Endothelial cell of umbilical vein (primary cell): ENCODE measurements around the gene CCDC91. TPM values are rescaled to one million over a fixed set of nuclear protein-coding genes. Genes with fewer than 3 reads are reported as not detected.

Experiments
- BruUV-seq: library from RNA; stranded (reverse); fragments of 400-500 nt; replicated peaks from 2 replicates; lab custom pipeline; 2021; lab: Mats Ljungman, UMichigan
- CTCF ChIA-PET: fragments of 300-600, 350-600 bp; sonication (Branson Sonifier 250); formaldehyde crosslinking; loops from one replicate; lab custom pipeline; 2021; ENCODE audit warnings: antibody characterized with exemption, inconsistent platforms; lab: Charles Lee
- POLR2A ChIA-PET: fragments of 300-600, 350-600 bp; sonication (Branson Sonifier 250); formaldehyde crosslinking; loops from one replicate; lab custom pipeline; 2021; ENCODE audit warnings: antibody characterized with exemption, inconsistent platforms; lab: Charles Lee
- DNase-seq: peaks from one replicate; pipeline ENCODE4 v3.0.0-alpha.2; 2011; ENCODE audit warnings: low read depth, low spot score
- FAIRE-seq: peaks from 2 replicates; lab custom pipeline; 2011; peaks lifted over from hg19 to GRCh38; lab: Jason Lieb, UNC
- H2AFZ ChIP-seq: 2 replicates; pipeline ENCODE4 v1.6.0; 2012; ENCODE audit warnings: low read depth, low read length, control low read depth, inconsistent platforms
- H3K27ac ChIP-seq: 2 replicates; pipeline ENCODE4 v1.5.1; 2011; ENCODE audit warnings: low read depth, mild to moderate bottlenecking, control low read depth, low read length, moderate library complexity; ENCODE audit not compliant: insufficient read depth
- H3K27me3 ChIP-seq, 2 experiments: 2 replicates each; pipeline versions ENCODE4 v1.6.0 to v1.6.1; 2011; ENCODE audit warnings: low read length in 2 of 2, mixed read lengths in 1 of 2; ENCODE audit not compliant: control insufficient read depth in 2 of 2, insufficient read depth in 2 of 2
- H3K36me3 ChIP-seq, 2 experiments: 2 replicates in 1 of 2; 3 replicates in 1 of 2; pipeline ENCODE4 v1.5.1; 2011; ENCODE audit warnings: low read length in 2 of 2, mild to moderate bottlenecking in 1 of 2, moderate library complexity in 1 of 2; ENCODE audit not compliant: control insufficient read depth in 2 of 2, insufficient read depth in 2 of 2; ENCODE audit errors: extremely low read depth in 1 of 2
- H3K4me1 ChIP-seq: 3 replicates; pipeline ENCODE4 v1.5.1; 2011; ENCODE audit warnings: mild to moderate bottlenecking, low read length; ENCODE audit not compliant: control insufficient read depth, insufficient read depth; ENCODE audit errors: extremely low read depth
- H3K4me2 ChIP-seq: 2 replicates; pipeline ENCODE4 v1.6.1; 2011; ENCODE audit warnings: low read length, control low read depth, mixed read lengths; ENCODE audit not compliant: insufficient read depth
- H3K4me3 ChIP-seq, 3 experiments: fragments of 200-600 bp in 1 of 3; sonication (generic), shearing (Covaris generic) in 1 of 3; replicated peaks in 1 of 3; 2 replicates each; pipeline ENCODE4 v1.5.1; 2011 to 2016; ENCODE audit warnings: control low read depth in 3 of 3, low read length in 3 of 3, mild to moderate bottlenecking in 2 of 3, inconsistent platforms in 1 of 3, low read depth in 1 of 3, moderate library complexity in 1 of 3; ENCODE audit not compliant: insufficient read depth in 1 of 3
- H3K79me2 ChIP-seq: 2 replicates; pipeline ENCODE4 v1.6.0; 2012; ENCODE audit warnings: low read length, inconsistent platforms; ENCODE audit not compliant: control insufficient read depth, insufficient read depth
- H3K9ac ChIP-seq: replicated peaks from 2 replicates; pipeline ENCODE3; 2011; ENCODE audit warnings: low read length, control low read depth; ENCODE audit not compliant: insufficient read depth; ENCODE audit errors: extremely low read depth
- H3K9me1 ChIP-seq: replicated peaks from 3 replicates; pipeline ENCODE4 v1.6.0; 2011; ENCODE audit warnings: mild to moderate bottlenecking, low read length; ENCODE audit not compliant: control insufficient read depth, insufficient read depth; ENCODE audit errors: extremely low read depth
- H3K9me3 ChIP-seq: replicated peaks from 2 replicates; pipeline ENCODE4 v1.5.1; 2012; ENCODE audit warnings: low read length, inconsistent platforms; ENCODE audit not compliant: control insufficient read depth, insufficient read depth
- H4K20me1 ChIP-seq: replicated peaks from 2 replicates; pipeline ENCODE3; 2011; ENCODE audit warnings: mild to moderate bottlenecking, low read length; ENCODE audit not compliant: control insufficient read depth, insufficient read depth; ENCODE audit errors: extremely low read depth
- CTCF ChIP-seq, 2 donors: IDR thresholded peaks; 1 replicate in 1 of 2; 2 replicates in 1 of 2; pipeline ENCODE4 v1.5.1; 2011; ENCODE audit warnings: low read length in 2 of 2, mild to moderate bottlenecking in 2 of 2, moderate library complexity in 2 of 2, control low read depth in 1 of 2, inconsistent platforms in 1 of 2, low read depth in 1 of 2; ENCODE audit not compliant: insufficient read depth in 1 of 2; ENCODE audit errors: extremely low read depth in 1 of 2
- EZH2 ChIP-seq: IDR thresholded peaks from 2 replicates; pipeline ENCODE4 v1.6.1; 2012; ENCODE audit warnings: borderline replicate concordance, low read depth, mild to moderate bottlenecking, moderate library complexity, low read length, inconsistent platforms; ENCODE audit not compliant: severe bottlenecking
- GATA2 ChIP-seq: IDR thresholded peaks from 2 replicates; pipeline ENCODE4 v1.7.0; 2011; ENCODE audit warnings: low read depth, mild to moderate bottlenecking, moderate library complexity, mixed read lengths, low read length; ENCODE audit not compliant: insufficient read length, insufficient read depth
- JUN ChIP-seq: IDR thresholded peaks from 2 replicates; pipeline ENCODE4 v1.6.1; 2011; ENCODE audit warnings: borderline replicate concordance, low read depth; ENCODE audit not compliant: insufficient read length, insufficient read depth
- MAX ChIP-seq: IDR thresholded peaks from 2 replicates; pipeline ENCODE4 v1.6.1; 2011; ENCODE audit not compliant: insufficient read depth, insufficient read length
- MYC ChIP-seq: IDR thresholded peaks from one replicate; pipeline ENCODE4 v1.6.1; 2011; ENCODE audit warnings: mild to moderate bottlenecking, low read depth, low read length
- POLR2A ChIP-seq: IDR thresholded peaks from 2 replicates; pipeline ENCODE4 v1.6.1; 2012; ENCODE audit warnings: low read depth, mild to moderate bottlenecking, control low read depth, low read length
- POLR2AphosphoS5 ChIP-seq: IDR thresholded peaks from 2 replicates; pipeline ENCODE4 v1.6.1; 2012; ENCODE audit warnings: low read depth, mild to moderate bottlenecking, control low read depth, low read length, moderate library complexity; ENCODE audit not compliant: insufficient read depth
- dilution Hi-C: fragments of 300-500 bp; cut with MboI; formaldehyde crosslinking; loops from one replicate; pipeline ENCODE4 v1.15.0; 2019; ENCODE audit warnings: low sequenced_read_pairs; ENCODE audit not compliant: extremely low pct_ligation_motif_present
- intact Hi-C: fragments of 100-400 bp; cut with micrococcal nuclease; formaldehyde crosslinking; loops from one replicate; pipeline ENCODE4 v1.10.0; 2022
- polyA plus RNA-seq, 4 experiments: library from polyadenylated mRNA; depleted of rRNA in 3 of 4; stranded (reverse) in 3 of 4; unstranded in 1 of 4; fragments of >200 nt; gene quantifications; 2 replicates each; pipeline versions ENCODE4 v1.2.1 to v1.2.3, GENCODE V29; 2011 to 2012; ENCODE audit warnings: missing spikeins in 1 of 4
- total RNA-seq: library from RNA; stranded (reverse); gene quantifications from 2 replicates; pipeline ENCODE4 v1.2.3, GENCODE V29; 2021

Gene CCDC91
- total and polyA plus RNA-seq, 2 donors (not counting 3 experiments of a cell fraction or from before 2014, with no cell fraction given): 3.8 to 10.5 TPM

DNA sequence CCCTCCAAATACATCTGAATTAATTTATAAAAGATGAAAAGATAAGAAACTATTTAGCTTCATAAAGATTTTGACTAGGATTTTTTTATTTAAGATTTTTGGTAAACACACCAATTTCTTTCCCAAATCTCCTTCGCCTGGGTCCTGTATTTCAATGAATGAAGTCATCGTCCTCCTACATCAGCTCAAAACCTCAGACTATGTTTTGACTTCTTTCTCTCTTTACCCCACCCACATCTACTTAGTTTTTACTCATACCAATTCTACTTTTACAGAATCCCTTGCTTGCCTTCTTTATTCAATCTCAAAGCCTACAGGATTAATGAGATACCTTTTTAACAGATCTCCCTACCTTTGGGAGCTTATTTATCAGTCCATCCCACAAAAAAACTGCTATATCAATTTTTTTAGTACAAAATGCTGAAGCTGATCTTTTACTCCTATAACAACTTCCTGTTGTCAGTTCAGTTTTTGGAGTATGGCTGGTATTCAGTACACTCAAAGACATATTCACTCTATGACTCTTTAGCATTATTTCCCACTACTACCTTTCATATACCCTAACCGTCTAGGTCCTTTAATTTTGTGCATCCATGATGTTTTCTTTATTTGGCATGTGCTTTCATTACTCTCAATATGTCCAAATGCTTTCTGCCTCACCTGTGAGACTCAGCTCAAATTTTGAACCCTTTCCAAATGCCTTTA, 18.7 kb upstream of the CCDC91 start:
- no peaks in the 10 kb centered on the region for H3K4me1 ChIP-seq
- CTCF ChIA-PET: interaction anchor here (0.7 to 4.0 kb wide), 12 partner anchors 11 to 828 kb away, joined by 3 to 31 read pairs (median 4); partner anchors contain the start of genes KLHL42 and MANSC4
- FAIRE-seq (no peak), DNase-seq (no peak)
- POLR2A ChIA-PET: no interaction called here
- no peak overlapping the region for H3K4me2 ChIP-seq
- no peak overlapping the region for H3K9ac ChIP-seq
- no peaks in the 10 kb centered on the region for H3K27me3 ChIP-seq
- no peaks in the 10 kb centered on the region for H4K20me1 ChIP-seq
- H3K4me3 ChIP-seq: no peak overlapping the region
- no TSS peak for BruUV-seq
- no peaks in the 10 kb centered on the region for H3K36me3 ChIP-seq
- intact Hi-C loops (loop anchor here (1.0 kb wide), 5 partner anchors 202 to 828 kb away; no protein-coding TSS in a partner anchor), dilution Hi-C loops (no loop called here)
- TF ChIP-seq CTCF (IDR thresholded peaks at IDR 0.05; ENCODE audit: extremely low read depth in 1 of 2, insufficient read depth in 1 of 2, low read depth in 1 of 2, low read length in 2 of 2) (no peak), GATA2 (no peak), MYC (no peak), EZH2 (no peak), JUN (no peak), POLR2AphosphoS5 (no peak), POLR2A (no peak), MAX (no peak)
- no peaks in the 10 kb centered on the region for H3K9me3 ChIP-seq
- H2AFZ ChIP-seq: no peak overlapping the region
- no peak overlapping the region for H3K27ac ChIP-seq
- H3K9me1 ChIP-seq: no peaks in the 10 kb centered on the region
- no peaks in the 10 kb centered on the region for H3K79me2 ChIP-seq
